HG03060 (cell line): ENCODE measurements around the gene VASN.

Experiments used
- ATAC-seq: cut with Tn5 transposase; IDR thresholded peaks from one replicate; pipeline ENCODE4 v1.9.1; 2021; ENCODE audit warnings: low read depth, moderate number of reproducible peaks; ENCODE audit not compliant: unreplicated experiment

The VASN gene

DNA sequence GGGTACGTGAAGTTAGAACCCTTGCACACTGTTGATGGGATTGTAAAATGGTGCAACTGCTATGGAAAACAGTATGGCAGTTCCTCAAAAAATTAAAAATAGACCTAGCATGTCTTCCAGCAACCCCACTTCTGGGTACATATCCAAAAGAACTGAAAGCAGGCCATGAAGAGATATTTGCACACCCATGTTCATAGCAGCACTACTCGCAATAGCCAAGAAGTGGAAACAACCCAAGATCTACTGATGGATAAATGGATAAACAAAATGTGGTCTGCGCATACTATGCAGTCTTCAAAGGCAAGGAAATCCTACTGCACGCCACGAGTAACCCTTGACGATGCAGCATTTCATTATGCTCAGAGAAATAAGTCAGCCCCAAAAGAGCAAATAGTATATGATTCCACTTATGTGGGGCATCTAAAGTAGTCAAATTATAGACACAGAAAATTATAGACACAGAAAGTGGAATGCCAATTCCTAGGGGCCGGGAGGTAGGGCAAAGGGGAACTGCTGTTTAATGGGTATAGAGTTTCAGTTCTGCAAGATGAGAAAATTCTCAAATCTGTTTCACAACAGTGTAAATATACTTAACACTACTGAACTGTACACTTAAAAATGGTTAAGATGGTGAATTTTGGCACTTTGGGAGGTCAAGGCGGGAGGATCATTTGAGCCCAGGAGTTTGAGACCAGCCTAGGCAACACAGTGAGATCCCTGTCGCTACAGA lies 27.5 kb downstream of the VASN start:
- ATAC-seq, result no peak

GRCh38 chr16:4401094-4401501 lies 29.4 kb downstream of the VASN start:
- ATAC-seq, result no peak

DNA sequence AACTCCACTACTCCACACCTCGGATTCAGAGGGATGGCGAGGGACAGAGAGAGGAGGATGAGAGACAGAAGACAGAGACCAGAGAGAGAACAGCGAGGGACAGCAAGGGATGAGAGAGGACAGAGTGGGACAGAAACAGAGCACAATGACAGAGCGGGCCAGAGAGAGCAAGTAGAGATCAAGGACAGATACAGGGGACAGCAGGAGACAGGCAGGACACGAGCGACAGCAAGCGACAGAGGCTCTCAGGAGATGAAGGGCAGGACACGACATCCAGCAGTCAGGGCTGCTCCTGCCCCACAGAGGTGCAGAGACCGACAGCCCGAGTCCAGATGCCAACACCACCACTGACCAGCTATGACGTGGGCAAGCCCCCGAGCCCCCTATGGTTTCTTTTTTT lies 29.9 kb downstream of the VASN start:
- ATAC-seq, result no peak

GRCh38 chr16:4402439-4403132 lies 30.9 kb downstream of the VASN start:
- no peak for ATAC-seq

DNA sequence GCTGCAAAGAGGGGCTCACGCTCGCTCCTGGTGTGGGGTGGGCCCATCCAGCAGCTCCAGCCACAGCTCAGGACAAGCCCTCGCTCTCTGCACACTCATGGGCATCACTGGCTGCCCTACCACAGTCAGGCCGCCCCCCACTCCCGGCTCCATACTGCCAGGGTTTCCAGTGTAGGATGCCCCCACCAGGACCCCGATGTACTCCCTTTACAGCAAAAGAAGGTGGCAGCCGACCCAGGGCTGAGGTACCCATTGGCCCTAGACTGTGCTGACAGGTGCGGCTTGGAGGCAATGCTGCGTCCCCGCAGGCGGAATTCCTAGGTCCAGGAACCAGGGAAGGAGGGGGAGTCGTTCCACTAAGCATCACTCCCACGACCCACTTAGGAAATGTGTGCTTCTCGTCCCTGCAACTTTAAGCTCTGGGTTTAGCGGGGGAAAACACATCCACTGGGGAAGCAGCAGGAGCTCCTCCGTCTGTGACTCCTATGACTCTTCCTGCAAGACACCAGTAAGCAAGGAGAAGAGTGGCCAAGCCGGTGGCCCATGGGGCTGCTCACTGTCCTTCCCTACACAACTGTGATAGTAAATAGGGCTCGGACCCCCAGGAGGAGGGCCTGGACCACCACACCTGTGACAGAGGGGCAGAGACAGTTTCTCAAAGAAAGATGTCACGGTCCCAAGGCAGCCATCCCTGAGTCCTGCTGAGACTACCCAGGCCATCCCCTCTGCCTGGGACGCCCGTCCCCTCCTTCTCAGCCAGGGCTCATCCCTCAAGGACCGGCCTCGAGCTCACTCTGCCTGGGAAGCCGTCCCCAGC lies 31.7 kb downstream of the VASN start:
- no peak for ATAC-seq

GRCh38 chr16:4404247-4404966 lies 32.8 kb downstream of the VASN start:
- ATAC-seq, result no peak

- ATAC-seq, result no peak
These were observed 33.5 kb downstream of the VASN start for GRCh38 chr16:4404967-4405696.

- no peak for ATAC-seq
These were observed 36.1 kb downstream of the VASN start for GRCh38 chr16:4407543-4408322.

GRCh38 chr16:4408323-4408690 lies 36.7 kb downstream of the VASN start:
- ATAC-seq, result no peak

- ATAC-seq, result no peak
These were observed 37.7 kb downstream of the VASN start for GRCh38 chr16:4409081-4409932.

DNA sequence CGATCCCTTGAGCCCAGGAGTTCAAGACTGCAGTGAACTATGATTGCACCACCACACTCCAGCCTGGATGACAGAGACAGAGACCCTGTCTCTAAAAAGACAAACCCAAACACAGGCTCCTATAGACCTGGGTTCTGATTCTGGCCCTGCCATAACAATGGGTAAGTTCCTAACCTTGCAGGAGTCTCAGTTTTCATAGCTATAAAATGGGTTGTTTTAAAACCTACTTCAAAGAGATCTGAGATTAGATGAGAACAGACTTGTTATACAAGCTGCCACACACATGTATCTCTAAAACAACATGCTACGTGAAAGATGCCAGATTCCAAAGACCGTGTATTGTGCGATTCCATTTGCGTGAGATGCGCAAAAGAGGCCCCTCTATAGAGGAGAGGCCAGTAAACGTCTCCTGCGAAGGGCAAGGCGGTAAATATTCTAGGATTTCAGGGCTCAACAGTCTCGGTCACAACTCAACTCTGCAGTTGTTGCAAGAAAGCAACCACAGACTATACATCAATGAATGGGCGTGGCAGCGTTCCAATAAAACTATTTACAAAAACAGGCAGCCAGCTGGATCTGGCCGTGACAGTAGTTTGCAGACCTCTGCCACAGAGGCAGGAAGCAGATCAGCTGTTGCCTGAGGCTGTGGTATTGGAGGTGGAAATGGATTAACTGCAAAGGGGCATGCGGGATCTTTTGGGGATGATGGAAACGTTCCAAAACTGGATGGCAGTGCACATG lies 38.9 kb downstream of the VASN start:
- no peak for ATAC-seq

DNA sequence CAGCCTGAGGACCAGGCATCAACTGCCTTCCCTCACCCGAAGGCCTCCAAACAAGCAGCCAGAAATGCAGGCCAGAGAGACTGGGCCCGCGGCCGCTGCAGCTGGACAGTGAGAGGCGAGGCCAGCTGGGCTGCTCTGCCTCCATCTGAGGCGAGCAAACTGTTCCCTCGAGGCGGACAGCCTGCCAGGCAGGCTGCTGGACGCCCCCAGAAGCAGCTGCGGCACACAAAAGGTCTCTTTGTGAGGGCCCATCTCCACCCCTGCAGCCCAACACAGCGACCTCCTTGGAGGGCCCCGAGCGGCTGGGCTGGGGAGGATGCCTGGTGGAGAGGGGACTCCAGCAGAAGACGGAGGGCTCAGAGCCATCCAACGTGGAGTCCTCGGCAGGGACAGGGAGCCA lies 40.0 kb downstream of the VASN start:
- ATAC-seq, result no peak

DNA sequence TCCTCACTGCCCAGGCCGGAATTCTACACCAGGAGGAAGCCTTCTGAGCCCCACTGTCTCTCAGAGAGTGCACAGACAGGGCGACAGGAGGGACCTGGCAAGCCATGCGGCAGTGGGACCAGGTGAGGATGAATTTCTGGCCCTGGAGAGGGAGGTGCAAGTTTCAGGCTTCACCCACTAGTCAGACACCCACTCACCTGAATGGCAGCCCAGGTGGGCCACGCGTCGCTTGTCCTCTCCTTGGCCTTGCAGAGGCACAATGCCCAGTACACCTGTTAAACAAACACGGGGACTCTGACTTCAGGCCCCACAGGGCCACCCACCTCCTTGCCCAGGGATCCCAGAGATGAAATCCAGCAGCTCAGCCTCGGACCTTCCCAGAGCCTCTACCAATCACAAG lies 40.5 kb downstream of the VASN start:
- no peak for ATAC-seq

- no peak for ATAC-seq
These were observed 41.2 kb downstream of the VASN start for GRCh38 chr16:4412854-4413253.

- ATAC-seq, result peak; percentile 58
These were observed 42.7 kb downstream of the VASN start for GRCh38 chr16:4414187-4414917.

DNA sequence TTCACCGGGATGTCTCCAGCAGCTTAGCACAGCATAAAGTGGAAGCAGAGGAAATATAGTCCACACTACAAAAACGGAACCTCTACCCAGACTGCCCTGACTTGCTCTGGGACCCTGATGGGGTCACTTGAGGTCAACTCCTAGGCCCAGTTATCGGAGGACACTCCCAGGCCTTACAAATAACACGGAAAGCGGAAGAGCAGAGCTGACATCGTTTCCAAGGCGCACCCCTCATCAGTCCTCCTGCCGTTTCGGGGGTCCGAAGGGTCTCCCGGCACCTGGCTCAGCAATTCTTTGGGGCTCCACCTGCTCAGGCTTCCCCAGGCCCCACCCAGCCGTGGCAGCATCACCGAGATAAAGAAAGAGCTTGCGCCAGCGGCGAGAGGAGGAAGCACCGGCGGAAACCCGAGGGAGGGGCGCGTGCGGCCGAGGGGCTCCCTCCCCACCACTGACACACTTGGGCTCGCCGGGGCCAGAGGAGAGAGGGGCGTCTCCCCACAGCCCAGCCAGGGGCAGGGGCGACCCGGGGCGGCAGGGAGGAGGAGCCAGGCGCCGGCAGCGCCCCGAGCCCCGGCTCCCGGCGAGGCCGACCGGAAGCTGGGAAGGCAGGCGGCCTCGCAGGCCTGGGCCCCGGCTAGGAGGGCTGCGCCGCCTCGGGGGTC lies 44.0 kb downstream of the VASN start:
- no peak for ATAC-seq
